Vagina (tissue), 2 donors: ENCODE measurements around the gene RGL4. TPM values are rescaled to one million over a fixed set of nuclear protein-coding genes. Genes with fewer than 3 reads are reported as not detected.
"Not testable (repeated sequence)": the region's sequence is repeated elsewhere in the genome, so short reads cannot be mapped to it uniquely, and the experiment has no call there.

ENCODE experiments used
- DNase-seq, 2 donors: peaks; one replicate each; pipeline ENCODE4 v3.0.0-alpha.2; 2017; ENCODE audit errors: extremely low spot score in 2 of 2
- H3K27ac ChIP-seq: fragments of 200-600 bp; sonication (generic); one replicate; pipeline ENCODE4 v1.5.1; 2019
- H3K27me3 ChIP-seq: fragments of 200-600 bp; sonication (generic); one replicate; pipeline ENCODE4 v1.5.1; 2019
- H3K36me3 ChIP-seq, 2 donors: fragments of 200-600 bp; sonication (generic); one replicate each; pipeline ENCODE4 v1.5.1; 2017 to 2019
- H3K4me1 ChIP-seq: fragments of 200-600 bp; sonication (generic); one replicate; pipeline ENCODE4 v1.5.1; 2019
- H3K4me3 ChIP-seq, 2 donors: fragments of 200-600 bp; sonication (generic); 1 replicate in 1 of 2; 2 replicates in 1 of 2; pipeline ENCODE4 v1.5.1; 2016 to 2019
- H3K9me3 ChIP-seq: fragments of 200-600 bp; sonication (generic); one replicate; pipeline ENCODE4 v1.5.1; 2019
- POLR2A ChIP-seq, 2 donors: fragments of 450-650 bp; IDR thresholded peaks; one replicate each; pipeline ENCODE4 v1.6.1; 2017; ENCODE audit warnings: antibody characterized with exemption in 2 of 2, mild to moderate bottlenecking in 2 of 2, moderate library complexity in 2 of 2
- POLR2AphosphoS5 ChIP-seq, 2 donors: sonication (generic); formaldehyde crosslinking; IDR thresholded peaks; one replicate each; pipeline ENCODE4 v1.9.0; 2017; ENCODE audit warnings: antibody characterized with exemption in 2 of 2, mild to moderate bottlenecking in 2 of 2, low read depth in 1 of 2; ENCODE audit not compliant: insufficient read depth in 1 of 2
- intact Hi-C: fragments of 100-400 bp; cut with DNase I; formaldehyde crosslinking; loops from one replicate; pipeline ENCODE4 v1.15.1; 2023
- total RNA-seq: library from RNA; depleted of rRNA; stranded (reverse); fragments of >200 nt; gene quantifications from one replicate; pipeline ENCODE4 v1.2.3, GENCODE V29; 2016
- TF ChIP-seq, protein P1 (sequence below), 3 experiments: fragments of 450-650 bp in 2 of 3; fragments of 200-600 bp in 1 of 3; sonication (generic) in 1 of 3; IDR thresholded peaks; one replicate each; pipeline ENCODE4 v1.5.1; 2017 to 2019; ENCODE audit warnings: antibody characterized with exemption in 3 of 3, mild to moderate bottlenecking in 2 of 3, moderate library complexity in 2 of 3

Gene RGL4
- not detected for total RNA-seq

DNA sequence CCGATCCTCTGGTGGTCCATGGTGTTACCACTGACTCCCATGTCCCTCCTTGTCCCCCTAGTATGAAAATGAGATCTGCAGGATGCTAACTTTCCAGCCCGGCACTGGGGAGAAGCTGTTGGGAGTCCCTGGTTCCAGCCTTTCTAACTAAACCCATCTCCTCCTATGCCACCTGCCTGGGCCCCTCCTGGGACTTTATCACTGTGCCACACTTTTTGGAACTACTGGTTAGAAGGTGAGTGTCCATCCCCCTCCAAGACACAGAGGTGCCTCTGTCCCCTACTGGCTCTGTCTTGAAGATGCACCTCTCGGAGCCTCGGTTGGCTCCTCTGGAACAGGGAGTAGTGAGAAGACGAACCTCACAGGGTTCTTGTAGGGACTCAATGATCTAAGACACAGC is at the start of gene RGL4:
TSS of gene RGL4 (plus strand) at position 301 of the 400 bp plus-strand sequence. CDS start 1,018 bp downstream, outside the sequence.
- no peak within 1 kb of the TSS for H3K4me3 ChIP-seq
- peaks cover 0 to 20% of the 10 kb centered on the region in 2 donors for H3K36me3 ChIP-seq
- no peaks in the 10 kb centered on the region for H3K4me1 ChIP-seq
- TF ChIP-seq, protein P1, sequence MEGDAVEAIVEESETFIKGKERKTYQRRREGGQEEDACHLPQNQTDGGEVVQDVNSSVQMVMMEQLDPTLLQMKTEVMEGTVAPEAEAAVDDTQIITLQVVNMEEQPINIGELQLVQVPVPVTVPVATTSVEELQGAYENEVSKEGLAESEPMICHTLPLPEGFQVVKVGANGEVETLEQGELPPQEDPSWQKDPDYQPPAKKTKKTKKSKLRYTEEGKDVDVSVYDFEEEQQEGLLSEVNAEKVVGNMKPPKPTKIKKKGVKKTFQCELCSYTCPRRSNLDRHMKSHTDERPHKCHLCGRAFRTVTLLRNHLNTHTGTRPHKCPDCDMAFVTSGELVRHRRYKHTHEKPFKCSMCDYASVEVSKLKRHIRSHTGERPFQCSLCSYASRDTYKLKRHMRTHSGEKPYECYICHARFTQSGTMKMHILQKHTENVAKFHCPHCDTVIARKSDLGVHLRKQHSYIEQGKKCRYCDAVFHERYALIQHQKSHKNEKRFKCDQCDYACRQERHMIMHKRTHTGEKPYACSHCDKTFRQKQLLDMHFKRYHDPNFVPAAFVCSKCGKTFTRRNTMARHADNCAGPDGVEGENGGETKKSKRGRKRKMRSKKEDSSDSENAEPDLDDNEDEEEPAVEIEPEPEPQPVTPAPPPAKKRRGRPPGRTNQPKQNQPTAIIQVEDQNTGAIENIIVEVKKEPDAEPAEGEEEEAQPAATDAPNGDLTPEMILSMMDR (IDR thresholded peaks at IDR 0.05), result no peak
- TF ChIP-seq POLR2A (IDR thresholded peaks at IDR 0.05) (no peak), POLR2AphosphoS5 (IDR thresholded peaks at IDR 0.05; ENCODE audit: insufficient read depth in 1 of 2, low read depth in 1 of 2) (no peak)
- no peak within 1 kb of the TSS for H3K27ac ChIP-seq
- intact Hi-C loops, result no loop called here
- no peaks in the 10 kb centered on the region for H3K9me3 ChIP-seq
- DNase-seq, result no peak
- no peaks in the 10 kb centered on the region for H3K27me3 ChIP-seq

- H3K36me3 ChIP-seq, H3K4me3 ChIP-seq, H3K27me3 ChIP-seq, intact Hi-C loops, H3K27ac ChIP-seq, H3K4me1 ChIP-seq, DNase-seq, H3K9me3 ChIP-seq: not testable (repeated sequence)
Observed at GRCh38 chr22:23646526-23646925, 44.3 kb upstream of the RGL4 start.

DNA sequence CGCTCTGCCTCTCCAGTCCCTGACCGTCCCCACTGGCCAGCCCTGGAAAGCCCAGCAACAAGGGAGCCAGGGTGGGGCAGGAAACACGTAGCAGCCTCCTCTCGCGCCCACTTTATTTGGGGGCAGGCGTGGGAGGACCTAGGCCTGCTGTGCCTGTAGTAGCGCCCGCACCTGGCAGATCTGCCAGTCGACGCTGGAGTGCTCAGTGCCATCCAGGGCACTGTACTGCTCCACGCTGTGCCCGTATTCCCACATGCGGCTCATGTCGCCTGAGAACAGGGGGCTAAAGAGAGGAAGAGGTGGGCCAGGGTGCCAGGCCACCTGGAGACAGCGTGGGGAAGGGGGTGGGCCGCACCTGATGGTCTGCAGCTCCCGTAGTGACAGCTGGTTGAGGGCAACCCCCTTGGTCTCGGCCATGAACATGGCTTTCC is 41.7 kb upstream of the RGL4 start:
- H3K4me3 ChIP-seq, result no peak overlapping the region
- no peaks in the 10 kb centered on the region for H3K9me3 ChIP-seq
- no peak overlapping the region for H3K27ac ChIP-seq
- intact Hi-C loops, result no loop called here
- H3K27me3 ChIP-seq, result no peaks in the 10 kb centered on the region
- H3K36me3 ChIP-seq, result no peaks in the 10 kb centered on the region
- DNase-seq, result no peak
- no peak for TF ChIP-seq POLR2A (IDR thresholded peaks at IDR 0.05)
- TF ChIP-seq POLR2AphosphoS5 (IDR thresholded peaks at IDR 0.05; ENCODE audit: insufficient read depth in 1 of 2, low read depth in 1 of 2), result no peak
- TF ChIP-seq, protein P1 (IDR thresholded peaks at IDR 0.05), result no peak
- H3K4me1 ChIP-seq, result no peaks in the 10 kb centered on the region

GRCh38 chr22:23651676-23652075 is 39.1 kb upstream of the RGL4 start:
- intact Hi-C loops, result no loop called here
- no peak for DNase-seq
- TF ChIP-seq, protein P1 (IDR thresholded peaks at IDR 0.05), result no peak
- TF ChIP-seq POLR2A (IDR thresholded peaks at IDR 0.05) (no peak), POLR2AphosphoS5 (IDR thresholded peaks at IDR 0.05; ENCODE audit: insufficient read depth in 1 of 2, low read depth in 1 of 2) (no peak)
- Histone ChIP-seq H3K36me3 (no peaks in the 10 kb centered on the region), H3K27me3 (no peaks in the 10 kb centered on the region), H3K9me3 (no peaks in the 10 kb centered on the region), H3K4me1 (no peaks in the 10 kb centered on the region), H3K4me3 (no peak overlapping the region), H3K27ac (no peak overlapping the region)

DNA sequence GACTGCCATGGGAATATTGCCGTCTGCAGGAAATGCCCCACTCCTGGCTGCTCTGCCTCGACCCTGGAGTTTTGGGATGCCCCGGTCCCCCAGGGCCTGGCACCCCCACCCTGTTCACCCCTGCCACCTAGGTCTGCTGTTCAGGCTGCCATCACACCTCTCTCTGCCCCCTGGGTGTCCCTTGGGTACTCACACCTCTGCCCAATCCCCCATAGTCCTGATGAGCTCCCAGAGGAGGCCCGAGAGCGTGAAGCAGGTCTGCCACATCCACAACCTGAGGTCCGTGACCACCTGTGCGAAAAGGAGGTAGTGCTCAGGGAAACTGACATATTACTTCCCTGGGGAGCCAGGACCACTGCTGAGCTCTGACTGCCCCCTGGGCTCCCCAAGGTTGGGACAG is 38.5 kb upstream of the RGL4 start:
- no peak overlapping the region for H3K4me3 ChIP-seq
- DNase-seq, result no peak
- intact Hi-C loops, result no loop called here

More for the DNA sequence above, 38.5 kb upstream of the RGL4 start:
- no peaks in the 10 kb centered on the region for H3K36me3 ChIP-seq
- no peaks in the 10 kb centered on the region for H3K4me1 ChIP-seq
- no peaks in the 10 kb centered on the region for H3K9me3 ChIP-seq
- H3K27ac ChIP-seq, result no peak overlapping the region
- TF ChIP-seq POLR2A (IDR thresholded peaks at IDR 0.05) (no peak), POLR2AphosphoS5 (IDR thresholded peaks at IDR 0.05; ENCODE audit: insufficient read depth in 1 of 2, low read depth in 1 of 2) (no peak)
- TF ChIP-seq, protein P1 (IDR thresholded peaks at IDR 0.05), result no peak
- H3K27me3 ChIP-seq, result no peaks in the 10 kb centered on the region
